ENCODE results near the gene ZNF3. TPM values are rescaled to one million over a fixed set of nuclear protein-coding genes. Genes with fewer than 3 reads are reported as not detected.

The ZNF3 gene
- polyA plus RNA-seq, 4 donors: 20.3 to 55.2 (median 27.2) TPM

- 96 to 100% (median 98%) methylated on average over 4 of the region's 4 CpGs for WGBS, 3 donors
- no peak for DNase-seq
- Histone ChIP-seq H3K36me3 (ENCODE audit: control insufficient read depth in 3 of 3, insufficient read depth in 2 of 3, low read depth in 1 of 3, low read length in 3 of 3) (peaks cover 3 to 75% (median 5%) of the 10 kb centered on the region in 3 donors), H3K4me3 (ENCODE audit: low read depth in 1 of 3, low read length in 3 of 3) (no peak overlapping the region), H3K27ac (ENCODE audit: low read depth in 1 of 3, low read length in 2 of 3) (no peak overlapping the region), H3K9me3 (ENCODE audit: control insufficient read depth in 2 of 2, insufficient read depth in 1 of 2, low read depth in 1 of 2, low read length in 1 of 2) (no peaks in the 10 kb centered on the region), H3K27me3 (ENCODE audit: control insufficient read depth in 3 of 3, insufficient read depth in 3 of 3, low read length in 3 of 3) (no peaks in the 10 kb centered on the region), H3K4me1 (ENCODE audit: control insufficient read depth in 3 of 3, insufficient read depth in 2 of 3, low read depth in 1 of 3, low read length in 2 of 3) (peaks cover 0 to 3% (median 3%) of the 10 kb centered on the region in 3 donors)
- FAIRE-seq: no peak
Measured at GRCh38 chr7:100105534-100105933, 24.0 kb upstream of the ZNF3 start.

GRCh38 chr7:100102950-100103840 lies 21.7 kb upstream of the ZNF3 start:
- FAIRE-seq: no peak
- no peak overlapping the region for H3K27ac ChIP-seq (ENCODE audit: low read depth in 1 of 3, low read length in 2 of 3)
- peaks cover 7 to 70% (median 9%) of the 10 kb centered on the region in 3 donors for H3K36me3 ChIP-seq (ENCODE audit: control insufficient read depth in 3 of 3, insufficient read depth in 2 of 3, low read depth in 1 of 3, low read length in 3 of 3)

GRCh38 chr7:100101016-100101862 lies 19.7 kb upstream of the ZNF3 start, which contains the start of the genes AP4M1 and MCM7:
Gene AP4M1 (plus strand): TSS chr7:100101643. CDS start chr7:100101715, 72 bp downstream.
Gene MCM7 (minus strand): TSS chr7:100101397. CDS start chr7:100101294, 103 bp downstream.
- DNase-seq (peak; percentile 99), FAIRE-seq (no peak)
- peaks cover 3 to 15% (median 9%) of the 10 kb centered on the region in 3 donors for H3K4me1 ChIP-seq (ENCODE audit: control insufficient read depth in 3 of 3, insufficient read depth in 2 of 3, low read depth in 1 of 3, low read length in 2 of 3)
- H3K9me3 ChIP-seq (ENCODE audit: control insufficient read depth in 2 of 2, insufficient read depth in 1 of 2, low read depth in 1 of 2, low read length in 1 of 2): no peaks in the 10 kb centered on the region
- H3K36me3 ChIP-seq (ENCODE audit: control insufficient read depth in 3 of 3, insufficient read depth in 2 of 3, low read depth in 1 of 3, low read length in 3 of 3): peaks cover 13 to 70% (median 19%) of the 10 kb centered on the region in 3 donors
- H3K27me3 ChIP-seq (ENCODE audit: control insufficient read depth in 3 of 3, insufficient read depth in 3 of 3, low read length in 3 of 3): no peaks in the 10 kb centered on the region
- peak within 1 kb of the TSS; percentile 63 to 98 (median 88) for H3K27ac ChIP-seq (ENCODE audit: low read depth in 1 of 3, low read length in 2 of 3)
- peak within 1 kb of the TSS; percentile 80 to 96 (median 89) for H3K4me3 ChIP-seq (ENCODE audit: low read depth in 1 of 3, low read length in 3 of 3)
- WGBS, 3 donors: 0 to 1% (median 1%) methylated on average over 80 of the region's 80 CpGs

More at GRCh38 chr7:100102950-100103840, 21.7 kb upstream of the ZNF3 start:
- DNase-seq: no peak
- Histone ChIP-seq H3K9me3 (ENCODE audit: control insufficient read depth in 2 of 2, insufficient read depth in 1 of 2, low read depth in 1 of 2, low read length in 1 of 2) (no peaks in the 10 kb centered on the region), H3K4me3 (ENCODE audit: low read depth in 1 of 3, low read length in 3 of 3) (no peak overlapping the region), H3K4me1 (ENCODE audit: control insufficient read depth in 3 of 3, insufficient read depth in 2 of 3, low read depth in 1 of 3, low read length in 2 of 3) (peaks cover 3 to 15% (median 9%) of the 10 kb centered on the region in 3 donors), H3K27me3 (ENCODE audit: control insufficient read depth in 3 of 3, insufficient read depth in 3 of 3, low read length in 3 of 3) (no peaks in the 10 kb centered on the region)
- 85 to 92% (median 88%) methylated on average over 17 of the region's 17 CpGs for WGBS, 3 donors

- peak overlapping the region; percentile 53 to 98 (median 87) for H3K27ac ChIP-seq (ENCODE audit: low read depth in 1 of 3, low read length in 2 of 3)
- H3K9me3 ChIP-seq (ENCODE audit: control insufficient read depth in 2 of 2, insufficient read depth in 1 of 2, low read depth in 1 of 2, low read length in 1 of 2): no peaks in the 10 kb centered on the region
- H3K4me3 ChIP-seq (ENCODE audit: low read depth in 1 of 3, low read length in 3 of 3): peak overlapping the region; percentile 80 to 96 (median 89)
- peaks cover 3 to 15% (median 9%) of the 10 kb centered on the region in 3 donors for H3K4me1 ChIP-seq (ENCODE audit: control insufficient read depth in 3 of 3, insufficient read depth in 2 of 3, low read depth in 1 of 3, low read length in 2 of 3)
- DNase-seq: peak; percentile 93 to 99
- no peaks in the 10 kb centered on the region for H3K27me3 ChIP-seq (ENCODE audit: control insufficient read depth in 3 of 3, insufficient read depth in 3 of 3, low read length in 3 of 3)
- 0 to 1% (median 1%) methylated on average over 46 to 61 of the region's 61 CpGs for WGBS, 3 donors
- no peak for FAIRE-seq
- peaks cover 19 to 70% (median 25%) of the 10 kb centered on the region in 3 donors for H3K36me3 ChIP-seq (ENCODE audit: control insufficient read depth in 3 of 3, insufficient read depth in 2 of 3, low read depth in 1 of 3, low read length in 3 of 3)
Measured at GRCh38 chr7:100100420-100101015, 19.0 kb upstream of the ZNF3 start.

GRCh38 chr7:100099452-100099851 lies 17.9 kb upstream of the ZNF3 start:
- H3K27ac ChIP-seq (ENCODE audit: low read depth in 1 of 3, low read length in 2 of 3): peak overlapping the region in 1 of 3 donors; percentile 5
- 30 to 54% (median 53%) methylated on average over 12 of the region's 12 CpGs for WGBS, 3 donors
- peaks cover 22 to 68% (median 30%) of the 10 kb centered on the region in 3 donors for H3K36me3 ChIP-seq (ENCODE audit: control insufficient read depth in 3 of 3, insufficient read depth in 2 of 3, low read depth in 1 of 3, low read length in 3 of 3)

GRCh38 chr7:100098913-100099312 lies 17.4 kb upstream of the ZNF3 start:
- DNase-seq: no peak
- H3K36me3 ChIP-seq (ENCODE audit: control insufficient read depth in 3 of 3, insufficient read depth in 2 of 3, low read depth in 1 of 3, low read length in 3 of 3): peaks cover 28 to 67% (median 36%) of the 10 kb centered on the region in 3 donors
- peaks cover 3 to 15% (median 9%) of the 10 kb centered on the region in 3 donors for H3K4me1 ChIP-seq (ENCODE audit: control insufficient read depth in 3 of 3, insufficient read depth in 2 of 3, low read depth in 1 of 3, low read length in 2 of 3)
- 74 to 83% (median 78%) methylated on average over 10 of the region's 10 CpGs for WGBS, 3 donors
- no peak overlapping the region for H3K4me3 ChIP-seq (ENCODE audit: low read depth in 1 of 3, low read length in 3 of 3)
- no peaks in the 10 kb centered on the region for H3K9me3 ChIP-seq (ENCODE audit: control insufficient read depth in 2 of 2, insufficient read depth in 1 of 2, low read depth in 1 of 2, low read length in 1 of 2)
- no peak for FAIRE-seq
- H3K27ac ChIP-seq (ENCODE audit: low read depth in 1 of 3, low read length in 2 of 3): no peak overlapping the region
- no peaks in the 10 kb centered on the region for H3K27me3 ChIP-seq (ENCODE audit: control insufficient read depth in 3 of 3, insufficient read depth in 3 of 3, low read length in 3 of 3)

More at GRCh38 chr7:100099452-100099851, 17.9 kb upstream of the ZNF3 start:
- peak overlapping the region in 2 of 3 donors; percentile 89 to 96 for H3K4me3 ChIP-seq (ENCODE audit: low read depth in 1 of 3, low read length in 3 of 3)
- no peaks in the 10 kb centered on the region for H3K27me3 ChIP-seq (ENCODE audit: control insufficient read depth in 3 of 3, insufficient read depth in 3 of 3, low read length in 3 of 3)
- FAIRE-seq: no peak
- no peaks in the 10 kb centered on the region for H3K9me3 ChIP-seq (ENCODE audit: control insufficient read depth in 2 of 2, insufficient read depth in 1 of 2, low read depth in 1 of 2, low read length in 1 of 2)
- no peak for DNase-seq
- peaks cover 3 to 15% (median 9%) of the 10 kb centered on the region in 3 donors for H3K4me1 ChIP-seq (ENCODE audit: control insufficient read depth in 3 of 3, insufficient read depth in 2 of 3, low read depth in 1 of 3, low read length in 2 of 3)

GRCh38 chr7:100095704-100096103 lies 14.2 kb upstream of the ZNF3 start:
- H3K4me1 ChIP-seq (ENCODE audit: control insufficient read depth in 3 of 3, insufficient read depth in 2 of 3, low read depth in 1 of 3, low read length in 2 of 3): peaks cover 3 to 11% (median 6%) of the 10 kb centered on the region in 3 donors

More at GRCh38 chr7:100095704-100096103, 14.2 kb upstream of the ZNF3 start:
- peaks cover 41 to 83% (median 46%) of the 10 kb centered on the region in 3 donors for H3K36me3 ChIP-seq (ENCODE audit: control insufficient read depth in 3 of 3, insufficient read depth in 2 of 3, low read depth in 1 of 3, low read length in 3 of 3)
- no peaks in the 10 kb centered on the region for H3K9me3 ChIP-seq (ENCODE audit: control insufficient read depth in 2 of 2, insufficient read depth in 1 of 2, low read depth in 1 of 2, low read length in 1 of 2)
- FAIRE-seq (no peak), DNase-seq (no peak)
- H3K27ac ChIP-seq (ENCODE audit: low read depth in 1 of 3, low read length in 2 of 3): no peak overlapping the region
- whole genome bisulfite sequencing, 3 donors: 90 to 93% (median 91%) methylated on average over 17 of the region's 17 CpGs
- H3K27me3 ChIP-seq (ENCODE audit: control insufficient read depth in 3 of 3, insufficient read depth in 3 of 3, low read length in 3 of 3): no peaks in the 10 kb centered on the region
- no peak overlapping the region for H3K4me3 ChIP-seq (ENCODE audit: low read depth in 1 of 3, low read length in 3 of 3)
